ENCODE measurements around the gene RACGAP1. TPM values are rescaled to one million over a fixed set of nuclear protein-coding genes. Genes with fewer than 3 reads are reported as not detected.
A peak's percentile ranks its signal among the peaks of the same experiment; 100 is the strongest.

The RACGAP1 gene
- total RNA-seq, 1 donor from 2014 or later: 18.8 TPM

DNA sequence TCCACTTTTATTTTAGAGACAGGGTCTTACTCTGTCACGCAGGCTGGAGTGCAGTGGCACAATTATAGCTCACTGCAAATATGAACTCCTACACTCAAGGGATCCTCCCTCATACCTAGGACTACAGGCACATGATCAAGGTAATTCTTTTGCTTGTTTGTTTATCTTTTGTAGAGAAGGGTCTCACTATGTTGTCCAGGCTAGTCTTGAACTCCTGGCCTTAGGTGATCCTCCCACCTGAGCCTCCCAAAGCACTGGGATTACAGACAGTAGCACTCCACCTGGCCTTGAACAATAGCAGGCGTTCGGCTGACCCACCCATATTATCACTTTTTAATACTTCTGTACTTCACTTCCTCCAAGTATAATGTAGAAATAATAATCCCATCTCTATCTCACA is 1.4 kb upstream of the RACGAP1 start:
- no peak overlapping the region for H3K27ac Mint-ChIP-seq (ENCODE audit: unreplicated experiment)
- Histone ChIP-seq H3K27ac (ENCODE audit: low read depth, low read length) (no peak overlapping the region), H3K27me3 (ENCODE audit: insufficient read depth, low read length) (no peaks in the 10 kb centered on the region), H2AFZ (ENCODE audit: low read depth, low read length) (no peak overlapping the region), H3K4me3 (ENCODE audit: insufficient read depth, low read depth, low read length) (no peak overlapping the region), H3K36me3 (ENCODE audit: insufficient read depth, low read length) (no peaks in the 10 kb centered on the region), H3K4me1 (ENCODE audit: insufficient read depth, low read length) (no peaks in the 10 kb centered on the region), H3K4me2 (ENCODE audit: low read length) (no peak overlapping the region), H3K9ac (ENCODE audit: low read length) (no peak overlapping the region), H3K9me3 (ENCODE audit: insufficient read depth, low read depth, low read length) (no peaks in the 10 kb centered on the region), H4K20me1 (ENCODE audit: insufficient read depth, low read length) (no peaks in the 10 kb centered on the region), H3K79me2 (ENCODE audit: insufficient read depth, low read length) (peaks cover 36% of the 10 kb centered on the region)
- FAIRE-seq (no peak), DNase-seq (ENCODE audit: low read depth) (no peak)
- no peaks in the 10 kb centered on the region for H3K36me3 Mint-ChIP-seq (ENCODE audit: low read depth, unreplicated experiment)
- no peaks in the 10 kb centered on the region for H3K9me3 Mint-ChIP-seq (ENCODE audit: unreplicated experiment)
- H3K4me3 Mint-ChIP-seq (ENCODE audit: unreplicated experiment): no peak overlapping the region
- TF ChIP-seq, protein P1, sequence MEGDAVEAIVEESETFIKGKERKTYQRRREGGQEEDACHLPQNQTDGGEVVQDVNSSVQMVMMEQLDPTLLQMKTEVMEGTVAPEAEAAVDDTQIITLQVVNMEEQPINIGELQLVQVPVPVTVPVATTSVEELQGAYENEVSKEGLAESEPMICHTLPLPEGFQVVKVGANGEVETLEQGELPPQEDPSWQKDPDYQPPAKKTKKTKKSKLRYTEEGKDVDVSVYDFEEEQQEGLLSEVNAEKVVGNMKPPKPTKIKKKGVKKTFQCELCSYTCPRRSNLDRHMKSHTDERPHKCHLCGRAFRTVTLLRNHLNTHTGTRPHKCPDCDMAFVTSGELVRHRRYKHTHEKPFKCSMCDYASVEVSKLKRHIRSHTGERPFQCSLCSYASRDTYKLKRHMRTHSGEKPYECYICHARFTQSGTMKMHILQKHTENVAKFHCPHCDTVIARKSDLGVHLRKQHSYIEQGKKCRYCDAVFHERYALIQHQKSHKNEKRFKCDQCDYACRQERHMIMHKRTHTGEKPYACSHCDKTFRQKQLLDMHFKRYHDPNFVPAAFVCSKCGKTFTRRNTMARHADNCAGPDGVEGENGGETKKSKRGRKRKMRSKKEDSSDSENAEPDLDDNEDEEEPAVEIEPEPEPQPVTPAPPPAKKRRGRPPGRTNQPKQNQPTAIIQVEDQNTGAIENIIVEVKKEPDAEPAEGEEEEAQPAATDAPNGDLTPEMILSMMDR (IDR thresholded peaks at IDR 0.05; ENCODE audit: insufficient read depth, low read depth, low read length): no peak
- no peak for TF ChIP-seq EZH2 (IDR thresholded peaks at IDR 0.05; ENCODE audit: insufficient read depth, low read length)
- H3K27me3 Mint-ChIP-seq (ENCODE audit: low read depth, unreplicated experiment): no peaks in the 10 kb centered on the region
- H3K4me1 Mint-ChIP-seq (ENCODE audit: low read depth, unreplicated experiment): no peaks in the 10 kb centered on the region

DNA sequence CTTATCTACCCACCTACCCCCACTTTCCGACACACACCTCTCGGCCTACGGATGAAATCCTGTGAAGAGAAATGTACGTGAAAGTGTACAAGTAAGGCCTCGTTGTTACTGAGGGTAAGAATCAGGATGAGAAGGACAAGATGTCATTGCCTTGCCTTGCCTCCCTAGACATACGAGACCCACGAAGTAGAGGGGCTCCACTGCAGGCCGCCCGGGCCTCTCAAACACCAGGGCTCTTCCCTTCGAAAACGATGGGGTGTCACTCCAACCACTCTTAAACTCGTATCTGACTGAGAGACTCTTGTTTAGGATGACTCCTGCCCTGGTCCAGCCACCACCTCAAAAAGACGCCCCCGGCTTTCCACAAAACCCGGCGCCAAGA is 498 bp downstream of the RACGAP1 start:
- Histone ChIP-seq H3K27me3 (ENCODE audit: insufficient read depth, low read length) (no peaks in the 10 kb centered on the region), H3K4me3 (ENCODE audit: insufficient read depth, low read depth, low read length) (peak overlapping the region; percentile 80), H3K79me2 (ENCODE audit: insufficient read depth, low read length) (peaks cover 55% of the 10 kb centered on the region), H2AFZ (ENCODE audit: low read depth, low read length) (peak overlapping the region; percentile 85), H3K9ac (ENCODE audit: low read length) (peak overlapping the region; percentile 83), H3K27ac (ENCODE audit: low read depth, low read length) (peak overlapping the region; percentile 65), H3K9me3 (ENCODE audit: insufficient read depth, low read depth, low read length) (no peaks in the 10 kb centered on the region), H3K4me2 (ENCODE audit: low read length) (peak overlapping the region; percentile 88), H3K4me1 (ENCODE audit: insufficient read depth, low read length) (no peaks in the 10 kb centered on the region), H3K36me3 (ENCODE audit: insufficient read depth, low read length) (no peaks in the 10 kb centered on the region), H4K20me1 (ENCODE audit: insufficient read depth, low read length) (no peaks in the 10 kb centered on the region)
- Mint-ChIP-seq H3K4me1 (ENCODE audit: low read depth, unreplicated experiment) (no peaks in the 10 kb centered on the region), H3K4me3 (ENCODE audit: unreplicated experiment) (peak overlapping the region; percentile 99), H3K27ac (ENCODE audit: unreplicated experiment) (peak overlapping the region; percentile 91), H3K9me3 (ENCODE audit: unreplicated experiment) (no peaks in the 10 kb centered on the region), H3K27me3 (ENCODE audit: low read depth, unreplicated experiment) (no peaks in the 10 kb centered on the region), H3K36me3 (ENCODE audit: low read depth, unreplicated experiment) (no peaks in the 10 kb centered on the region)
- DNase-seq (ENCODE audit: low read depth) (no peak), FAIRE-seq (no peak)
- TF ChIP-seq EZH2 (IDR thresholded peaks at IDR 0.05; ENCODE audit: insufficient read depth, low read length): no peak
- TF ChIP-seq, protein P1 (IDR thresholded peaks at IDR 0.05; ENCODE audit: insufficient read depth, low read depth, low read length): no peak

DNA sequence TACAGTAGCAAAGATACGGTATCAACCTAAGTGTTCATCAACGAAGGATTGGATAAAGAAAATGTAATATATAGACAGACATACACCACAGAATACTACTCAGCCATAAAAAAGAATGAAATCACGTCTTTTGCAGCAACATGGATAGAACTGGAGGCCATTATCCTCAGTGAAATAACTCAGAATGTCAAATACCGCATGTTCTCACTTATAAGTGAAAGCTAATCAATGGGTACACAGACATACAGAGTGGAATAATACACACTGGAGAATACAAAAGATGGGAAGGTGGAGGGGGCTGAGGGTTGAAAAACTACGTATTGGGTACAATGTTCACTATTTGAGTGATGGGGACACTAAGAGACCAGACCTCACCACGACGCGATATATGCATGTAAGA is 1.1 kb downstream of the RACGAP1 start:
- Mint-ChIP-seq H3K36me3 (ENCODE audit: low read depth, unreplicated experiment) (no peaks in the 10 kb centered on the region), H3K4me1 (ENCODE audit: low read depth, unreplicated experiment) (no peaks in the 10 kb centered on the region), H3K9me3 (ENCODE audit: unreplicated experiment) (no peaks in the 10 kb centered on the region), H3K27me3 (ENCODE audit: low read depth, unreplicated experiment) (no peaks in the 10 kb centered on the region), H3K27ac (ENCODE audit: unreplicated experiment) (peak overlapping the region; percentile 91), H3K4me3 (ENCODE audit: unreplicated experiment) (peak overlapping the region; percentile 99)
- peak overlapping the region; percentile 80 for H3K4me3 ChIP-seq (ENCODE audit: insufficient read depth, low read depth, low read length)
- H3K9ac ChIP-seq (ENCODE audit: low read length): peak overlapping the region; percentile 83
- DNase-seq (ENCODE audit: low read depth) (no peak), FAIRE-seq (no peak)
- no peaks in the 10 kb centered on the region for H3K4me1 ChIP-seq (ENCODE audit: insufficient read depth, low read length)
- H2AFZ ChIP-seq (ENCODE audit: low read depth, low read length): no peak overlapping the region
- H3K9me3 ChIP-seq (ENCODE audit: insufficient read depth, low read depth, low read length): no peaks in the 10 kb centered on the region
- TF ChIP-seq, protein P1 (IDR thresholded peaks at IDR 0.05; ENCODE audit: insufficient read depth, low read depth, low read length): no peak
- TF ChIP-seq EZH2 (IDR thresholded peaks at IDR 0.05; ENCODE audit: insufficient read depth, low read length): no peak
- peaks cover 61% of the 10 kb centered on the region for H3K79me2 ChIP-seq (ENCODE audit: insufficient read depth, low read length)
- no peak overlapping the region for H3K27ac ChIP-seq (ENCODE audit: low read depth, low read length)
- peaks cover 1% of the 10 kb centered on the region for H4K20me1 ChIP-seq (ENCODE audit: insufficient read depth, low read length)
- H3K27me3 ChIP-seq (ENCODE audit: insufficient read depth, low read length): no peaks in the 10 kb centered on the region
- no peaks in the 10 kb centered on the region for H3K36me3 ChIP-seq (ENCODE audit: insufficient read depth, low read length)
- peak overlapping the region; percentile 88 for H3K4me2 ChIP-seq (ENCODE audit: low read length)

Measured in astrocyte (in vitro differentiated cells and primary cell).